Endothelial cell of umbilical vein (primary cell): Measurements from ENCODE around the gene TNS1. TPM values are rescaled to one million over a fixed set of nuclear protein-coding genes. Genes with fewer than 3 reads are reported as not detected.

Source experiments
- BruUV-seq: library from RNA; stranded (reverse); fragments of 400-500 nt; replicated peaks from 2 replicates; lab custom pipeline; 2021; lab: Mats Ljungman, UMichigan
- CTCF ChIA-PET: fragments of 300-600, 350-600 bp; sonication (Branson Sonifier 250); formaldehyde crosslinking; loops from one replicate; lab custom pipeline; 2021; ENCODE audit warnings: antibody characterized with exemption, inconsistent platforms; lab: Charles Lee
- POLR2A ChIA-PET: fragments of 300-600, 350-600 bp; sonication (Branson Sonifier 250); formaldehyde crosslinking; loops from one replicate; lab custom pipeline; 2021; ENCODE audit warnings: antibody characterized with exemption, inconsistent platforms; lab: Charles Lee
- DNase-seq: peaks from one replicate; pipeline ENCODE4 v3.0.0-alpha.2; 2011; ENCODE audit warnings: low read depth, low spot score
- FAIRE-seq: peaks from 2 replicates; lab custom pipeline; 2011; peaks lifted over from hg19 to GRCh38; lab: Jason Lieb, UNC
- H2AFZ ChIP-seq: 2 replicates; pipeline ENCODE4 v1.6.0; 2012; ENCODE audit warnings: low read depth, low read length, control low read depth, inconsistent platforms
- H3K27ac ChIP-seq: 2 replicates; pipeline ENCODE4 v1.5.1; 2011; ENCODE audit warnings: low read depth, mild to moderate bottlenecking, control low read depth, low read length, moderate library complexity; ENCODE audit not compliant: insufficient read depth
- H3K27me3 ChIP-seq, 2 experiments: 2 replicates each; pipeline versions ENCODE4 v1.6.0 to v1.6.1; 2011; ENCODE audit warnings: low read length in 2 of 2, mixed read lengths in 1 of 2; ENCODE audit not compliant: control insufficient read depth in 2 of 2, insufficient read depth in 2 of 2
- H3K36me3 ChIP-seq, 2 experiments: 2 replicates in 1 of 2; 3 replicates in 1 of 2; pipeline ENCODE4 v1.5.1; 2011; ENCODE audit warnings: low read length in 2 of 2, mild to moderate bottlenecking in 1 of 2, moderate library complexity in 1 of 2; ENCODE audit not compliant: control insufficient read depth in 2 of 2, insufficient read depth in 2 of 2; ENCODE audit errors: extremely low read depth in 1 of 2
- H3K4me1 ChIP-seq: 3 replicates; pipeline ENCODE4 v1.5.1; 2011; ENCODE audit warnings: mild to moderate bottlenecking, low read length; ENCODE audit not compliant: control insufficient read depth, insufficient read depth; ENCODE audit errors: extremely low read depth
- H3K4me2 ChIP-seq: 2 replicates; pipeline ENCODE4 v1.6.1; 2011; ENCODE audit warnings: low read length, control low read depth, mixed read lengths; ENCODE audit not compliant: insufficient read depth
- H3K4me3 ChIP-seq, 3 experiments: fragments of 200-600 bp in 1 of 3; sonication (generic), shearing (Covaris generic) in 1 of 3; replicated peaks in 1 of 3; 2 replicates each; pipeline ENCODE4 v1.5.1; 2011 to 2016; ENCODE audit warnings: control low read depth in 3 of 3, low read length in 3 of 3, mild to moderate bottlenecking in 2 of 3, inconsistent platforms in 1 of 3, low read depth in 1 of 3, moderate library complexity in 1 of 3; ENCODE audit not compliant: insufficient read depth in 1 of 3
- H3K79me2 ChIP-seq: 2 replicates; pipeline ENCODE4 v1.6.0; 2012; ENCODE audit warnings: low read length, inconsistent platforms; ENCODE audit not compliant: control insufficient read depth, insufficient read depth
- H3K9ac ChIP-seq: replicated peaks from 2 replicates; pipeline ENCODE3; 2011; ENCODE audit warnings: low read length, control low read depth; ENCODE audit not compliant: insufficient read depth; ENCODE audit errors: extremely low read depth
- H3K9me1 ChIP-seq: replicated peaks from 3 replicates; pipeline ENCODE4 v1.6.0; 2011; ENCODE audit warnings: mild to moderate bottlenecking, low read length; ENCODE audit not compliant: control insufficient read depth, insufficient read depth; ENCODE audit errors: extremely low read depth
- H3K9me3 ChIP-seq: replicated peaks from 2 replicates; pipeline ENCODE4 v1.5.1; 2012; ENCODE audit warnings: low read length, inconsistent platforms; ENCODE audit not compliant: control insufficient read depth, insufficient read depth
- H4K20me1 ChIP-seq: replicated peaks from 2 replicates; pipeline ENCODE3; 2011; ENCODE audit warnings: mild to moderate bottlenecking, low read length; ENCODE audit not compliant: control insufficient read depth, insufficient read depth; ENCODE audit errors: extremely low read depth
- EZH2 ChIP-seq: IDR thresholded peaks from 2 replicates; pipeline ENCODE4 v1.6.1; 2012; ENCODE audit warnings: borderline replicate concordance, low read depth, mild to moderate bottlenecking, moderate library complexity, low read length, inconsistent platforms; ENCODE audit not compliant: severe bottlenecking
- FOS ChIP-seq: IDR thresholded peaks from 2 replicates; pipeline ENCODE4 v1.6.1; 2011; ENCODE audit warnings: mild to moderate bottlenecking, low read length, moderate library complexity, borderline replicate concordance; ENCODE audit not compliant: insufficient read depth
- GATA2 ChIP-seq: IDR thresholded peaks from 2 replicates; pipeline ENCODE4 v1.7.0; 2011; ENCODE audit warnings: low read depth, mild to moderate bottlenecking, moderate library complexity, mixed read lengths, low read length; ENCODE audit not compliant: insufficient read length, insufficient read depth
- JUN ChIP-seq: IDR thresholded peaks from 2 replicates; pipeline ENCODE4 v1.6.1; 2011; ENCODE audit warnings: borderline replicate concordance, low read depth; ENCODE audit not compliant: insufficient read length, insufficient read depth
- MYC ChIP-seq: IDR thresholded peaks from one replicate; pipeline ENCODE4 v1.6.1; 2011; ENCODE audit warnings: mild to moderate bottlenecking, low read depth, low read length
- POLR2A ChIP-seq: IDR thresholded peaks from 2 replicates; pipeline ENCODE4 v1.6.1; 2012; ENCODE audit warnings: low read depth, mild to moderate bottlenecking, control low read depth, low read length
- POLR2AphosphoS5 ChIP-seq: IDR thresholded peaks from 2 replicates; pipeline ENCODE4 v1.6.1; 2012; ENCODE audit warnings: low read depth, mild to moderate bottlenecking, control low read depth, low read length, moderate library complexity; ENCODE audit not compliant: insufficient read depth
- dilution Hi-C: fragments of 300-500 bp; cut with MboI; formaldehyde crosslinking; loops from one replicate; pipeline ENCODE4 v1.15.0; 2019; ENCODE audit warnings: low sequenced_read_pairs; ENCODE audit not compliant: extremely low pct_ligation_motif_present
- intact Hi-C: fragments of 100-400 bp; cut with micrococcal nuclease; formaldehyde crosslinking; loops from one replicate; pipeline ENCODE4 v1.10.0; 2022
- polyA plus RNA-seq, 4 experiments: library from polyadenylated mRNA; depleted of rRNA in 3 of 4; stranded (reverse) in 3 of 4; unstranded in 1 of 4; fragments of >200 nt; gene quantifications; 2 replicates each; pipeline versions ENCODE4 v1.2.1 to v1.2.3, GENCODE V29; 2011 to 2012; ENCODE audit warnings: missing spikeins in 1 of 4
- total RNA-seq: library from RNA; stranded (reverse); gene quantifications from 2 replicates; pipeline ENCODE4 v1.2.3, GENCODE V29; 2021
- TF ChIP-seq, protein P1 (sequence below): IDR thresholded peaks from 2 replicates; pipeline ENCODE4 v1.6.1; 2011; ENCODE audit not compliant: insufficient read depth, insufficient read length
- TF ChIP-seq, protein P2 (sequence below), 2 donors: IDR thresholded peaks; 1 replicate in 1 of 2; 2 replicates in 1 of 2; pipeline ENCODE4 v1.5.1; 2011; ENCODE audit warnings: low read length in 2 of 2, mild to moderate bottlenecking in 2 of 2, moderate library complexity in 2 of 2, control low read depth in 1 of 2, inconsistent platforms in 1 of 2, low read depth in 1 of 2; ENCODE audit not compliant: insufficient read depth in 1 of 2; ENCODE audit errors: extremely low read depth in 1 of 2

TNS1 gene
- total and polyA plus RNA-seq, 2 donors (not counting 3 experiments of a cell fraction or from before 2014, with no cell fraction given): 11.0 to 52.1 TPM

DNA sequence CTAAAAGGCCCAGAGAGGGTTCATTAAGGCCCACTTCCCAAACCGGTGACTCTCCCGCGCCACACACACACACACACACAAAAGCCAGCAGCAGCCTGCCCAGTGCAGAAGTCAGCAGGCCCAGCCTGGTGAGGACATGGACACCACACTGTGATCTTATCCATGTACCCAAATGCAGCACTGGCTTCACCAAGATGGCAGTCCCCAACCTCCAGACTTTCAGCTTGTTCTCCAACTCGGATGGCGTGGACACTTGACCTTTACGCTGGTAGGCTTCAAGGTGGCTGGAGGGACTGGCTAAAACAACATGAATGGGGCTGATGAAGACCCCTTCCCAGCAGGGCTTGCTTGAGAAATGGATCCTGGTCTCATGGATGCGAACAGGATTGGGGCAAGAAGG is 50.4 kb downstream of the TNS1 start:
- H3K4me1 ChIP-seq: no peaks in the 10 kb centered on the region
- dilution Hi-C loops (no loop called here), intact Hi-C loops (no loop called here)
- no peaks in the 10 kb centered on the region for H3K36me3 ChIP-seq
- no peak for DNase-seq
- H3K27me3 ChIP-seq: no peaks in the 10 kb centered on the region
- TF ChIP-seq GATA2 (no peak), EZH2 (no peak), JUN (no peak), MYC (no peak), POLR2AphosphoS5 (no peak), FOS (no peak), POLR2A (no peak)
- TF ChIP-seq, protein P1, sequence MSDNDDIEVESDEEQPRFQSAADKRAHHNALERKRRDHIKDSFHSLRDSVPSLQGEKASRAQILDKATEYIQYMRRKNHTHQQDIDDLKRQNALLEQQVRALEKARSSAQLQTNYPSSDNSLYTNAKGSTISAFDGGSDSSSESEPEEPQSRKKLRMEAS: no peak
- TF ChIP-seq, protein P2, sequence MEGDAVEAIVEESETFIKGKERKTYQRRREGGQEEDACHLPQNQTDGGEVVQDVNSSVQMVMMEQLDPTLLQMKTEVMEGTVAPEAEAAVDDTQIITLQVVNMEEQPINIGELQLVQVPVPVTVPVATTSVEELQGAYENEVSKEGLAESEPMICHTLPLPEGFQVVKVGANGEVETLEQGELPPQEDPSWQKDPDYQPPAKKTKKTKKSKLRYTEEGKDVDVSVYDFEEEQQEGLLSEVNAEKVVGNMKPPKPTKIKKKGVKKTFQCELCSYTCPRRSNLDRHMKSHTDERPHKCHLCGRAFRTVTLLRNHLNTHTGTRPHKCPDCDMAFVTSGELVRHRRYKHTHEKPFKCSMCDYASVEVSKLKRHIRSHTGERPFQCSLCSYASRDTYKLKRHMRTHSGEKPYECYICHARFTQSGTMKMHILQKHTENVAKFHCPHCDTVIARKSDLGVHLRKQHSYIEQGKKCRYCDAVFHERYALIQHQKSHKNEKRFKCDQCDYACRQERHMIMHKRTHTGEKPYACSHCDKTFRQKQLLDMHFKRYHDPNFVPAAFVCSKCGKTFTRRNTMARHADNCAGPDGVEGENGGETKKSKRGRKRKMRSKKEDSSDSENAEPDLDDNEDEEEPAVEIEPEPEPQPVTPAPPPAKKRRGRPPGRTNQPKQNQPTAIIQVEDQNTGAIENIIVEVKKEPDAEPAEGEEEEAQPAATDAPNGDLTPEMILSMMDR (IDR thresholded peaks at IDR 0.05; ENCODE audit: extremely low read depth in 1 of 2, insufficient read depth in 1 of 2, low read depth in 1 of 2, low read length in 2 of 2): no peak
- H3K9me3 ChIP-seq: no peaks in the 10 kb centered on the region
- no peak for FAIRE-seq
- H3K9ac ChIP-seq: no peak overlapping the region
- H3K27ac ChIP-seq: no peak overlapping the region
- H2AFZ ChIP-seq: no peak overlapping the region
- no peaks in the 10 kb centered on the region for H4K20me1 ChIP-seq
- BruUV-seq: no TSS peak
- H3K4me2 ChIP-seq: no peak overlapping the region
- H3K9me1 ChIP-seq: no peaks in the 10 kb centered on the region
- POLR2A ChIA-PET: no interaction called here
- H3K4me3 ChIP-seq: no peak overlapping the region
- CTCF ChIA-PET: interaction anchor here (2.4 kb wide), 1 partner anchor 166 kb away, joined by 8 read pairs; no protein-coding TSS in a partner anchor
- H3K79me2 ChIP-seq: no peaks in the 10 kb centered on the region
